Stimulated activated naive CD8-positive, alpha-beta T cell treated with anti-CD3 and anti-CD28 coated beads, Interleukin-15, amount 100 ng/mL, for 72 hours (primary cell): ENCODE data around the gene JAKMIP1.

ENCODE experiments used
- ATAC-seq: fragments of 150-1000 bp; cut with Tn5 transposase; 2 replicates; pipeline ENCODE4 v1.10.0; 2021; ENCODE audit warnings: mild to moderate bottlenecking, moderate library complexity
- DNase-seq, 2 donors: peaks; one replicate each; pipeline ENCODE4 v3.0.0; 2021 to 2022
- H3K27ac Mint-ChIP-seq, 2 donors: one replicate each; pipeline ENCODE4 v1.8.0; 2022; ENCODE audit warnings: mild to moderate bottlenecking in 2 of 2, mixed read lengths in 2 of 2, moderate library complexity in 2 of 2
- H3K27me3 Mint-ChIP-seq: one replicate; pipeline ENCODE4 v1.8.0; 2022; ENCODE audit warnings: mixed read lengths
- H3K4me1 Mint-ChIP-seq: one replicate; pipeline ENCODE4 v1.8.0; 2022; ENCODE audit warnings: mild to moderate bottlenecking, mixed read lengths
- H3K4me3 Mint-ChIP-seq, 2 donors: one replicate each; pipeline ENCODE4 v1.8.0; 2022; ENCODE audit warnings: mild to moderate bottlenecking in 2 of 2, mixed read lengths in 2 of 2, moderate library complexity in 1 of 2
- H3K9me3 Mint-ChIP-seq, 2 donors: one replicate each; pipeline ENCODE4 v1.8.0; 2022; ENCODE audit warnings: mixed read lengths in 2 of 2

JAKMIP1 gene

DNA sequence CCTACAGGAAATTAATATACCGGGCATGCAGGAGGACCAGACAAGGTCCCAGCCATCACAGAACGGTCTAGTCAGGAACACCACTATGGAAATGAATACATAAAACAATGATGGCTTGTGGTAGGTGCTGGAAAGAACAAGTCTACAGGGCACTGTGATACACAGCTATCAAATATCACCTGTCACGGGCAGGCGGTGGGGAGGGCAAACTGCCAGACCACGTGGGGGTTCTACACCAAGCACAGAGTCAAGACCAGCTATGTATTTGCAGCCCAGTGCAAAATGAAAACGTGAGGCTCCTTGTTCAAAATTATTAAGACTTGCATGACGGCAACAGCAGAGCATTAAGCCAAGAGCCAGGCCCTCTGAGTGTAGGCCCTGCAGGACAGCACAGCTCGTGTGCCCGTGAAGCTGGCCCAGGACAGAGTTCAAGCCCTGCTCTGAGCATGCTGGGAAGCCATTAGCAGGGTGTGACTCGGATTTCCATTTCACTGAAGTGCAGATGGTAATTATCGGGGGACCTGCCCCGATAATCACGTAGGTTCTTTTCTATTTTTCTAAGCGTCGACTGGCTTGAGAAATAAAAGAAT is 83.6 kb downstream of the JAKMIP1 start:
- ATAC-seq = no peak
- no peak overlapping the region for H3K4me3 Mint-ChIP-seq
- peaks cover 8% of the 10 kb centered on the region for H3K4me1 Mint-ChIP-seq
- peaks cover 28% of the 10 kb centered on the region for H3K27me3 Mint-ChIP-seq
- no peaks in the 10 kb centered on the region for H3K9me3 Mint-ChIP-seq
- H3K27ac Mint-ChIP-seq = no peak overlapping the region
- no peak for DNase-seq

DNA sequence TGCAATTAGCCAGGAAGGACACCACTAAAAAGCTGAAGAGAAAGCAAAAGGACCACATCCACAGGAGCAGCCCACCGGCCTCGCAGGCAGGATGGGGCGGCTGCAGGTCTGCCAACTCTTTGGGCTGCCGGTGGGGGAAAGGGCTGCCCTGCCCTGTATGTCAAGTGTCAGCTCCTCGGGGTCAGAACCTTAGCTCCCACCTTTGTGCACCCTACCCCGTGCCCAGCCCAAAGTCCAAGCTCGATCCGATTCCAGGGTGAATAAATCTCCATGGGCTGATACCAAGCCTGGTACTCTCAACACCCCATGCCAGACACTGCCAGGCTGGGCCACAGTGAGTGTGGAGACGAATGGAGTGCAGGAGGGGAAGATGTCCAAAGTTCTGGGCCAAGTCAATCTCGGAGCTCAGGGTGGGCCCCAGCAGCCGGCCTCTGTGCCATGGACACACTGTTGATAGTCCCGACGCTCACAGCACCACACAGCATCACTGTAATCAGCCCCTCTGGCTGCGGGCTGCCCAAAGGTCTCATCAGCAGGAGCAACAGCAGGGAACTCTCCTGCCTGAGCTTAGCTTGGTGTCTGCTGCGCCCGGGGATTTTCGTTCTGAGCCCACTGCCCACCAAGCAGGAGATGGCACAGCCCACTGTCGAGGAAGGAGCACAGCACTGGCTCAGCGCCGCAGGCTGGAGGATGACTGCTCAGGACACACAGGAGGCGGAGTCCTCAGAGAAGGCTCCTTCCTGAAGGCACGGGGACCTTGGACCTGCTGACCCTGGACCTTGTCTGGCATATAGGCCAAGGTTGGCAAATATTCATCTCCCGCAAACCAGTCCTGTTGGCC is 84.4 kb downstream of the JAKMIP1 start:
- H3K27ac Mint-ChIP-seq = no peak overlapping the region
- peaks cover 28% of the 10 kb centered on the region for H3K27me3 Mint-ChIP-seq
- H3K4me3 Mint-ChIP-seq = no peak overlapping the region
- peaks cover 8% of the 10 kb centered on the region for H3K4me1 Mint-ChIP-seq
- ATAC-seq (no peak), DNase-seq (no peak)
- no peaks in the 10 kb centered on the region for H3K9me3 Mint-ChIP-seq

DNA sequence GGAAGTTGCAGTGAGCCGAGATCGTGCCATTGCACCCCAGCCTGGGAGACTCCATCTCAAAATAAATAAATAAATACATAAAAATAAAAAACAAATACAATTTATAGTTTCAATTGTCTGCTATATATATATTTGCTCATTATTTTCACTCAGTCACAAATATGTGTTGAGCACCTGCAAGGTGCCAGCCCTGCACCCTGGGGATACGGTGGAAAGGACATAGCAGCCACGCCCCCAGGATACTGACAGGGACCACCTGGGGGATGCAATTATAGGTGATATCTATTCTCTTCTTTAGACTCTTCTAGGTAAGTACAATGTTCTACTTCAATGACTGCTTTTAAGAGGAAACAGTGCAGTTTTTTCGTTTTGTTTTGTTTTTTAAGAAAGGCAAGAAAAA is 85.0 kb downstream of the JAKMIP1 start:
- Mint-ChIP-seq H3K4me1 (peaks cover 8% of the 10 kb centered on the region), H3K27ac (no peak overlapping the region), H3K4me3 (no peak overlapping the region), H3K9me3 (no peaks in the 10 kb centered on the region), H3K27me3 (peaks cover 28% of the 10 kb centered on the region)
- DNase-seq (no peak), ATAC-seq (no peak)

GRCh38 chr4:6114601-6115000 is 85.7 kb downstream of the JAKMIP1 start:
- H3K27me3 Mint-ChIP-seq = peaks cover 28% of the 10 kb centered on the region
- no peak overlapping the region for H3K4me3 Mint-ChIP-seq
- no peaks in the 10 kb centered on the region for H3K9me3 Mint-ChIP-seq
- H3K4me1 Mint-ChIP-seq = peaks cover 8% of the 10 kb centered on the region
- no peak overlapping the region for H3K27ac Mint-ChIP-seq
- DNase-seq (no peak), ATAC-seq (no peak)

GRCh38 chr4:6114181-6114580 is 86.2 kb downstream of the JAKMIP1 start:
- Mint-ChIP-seq H3K27ac (no peak overlapping the region), H3K27me3 (peaks cover 28% of the 10 kb centered on the region), H3K4me1 (peaks cover 8% of the 10 kb centered on the region), H3K9me3 (no peaks in the 10 kb centered on the region), H3K4me3 (no peak overlapping the region)
- DNase-seq = no peak
- no peak for ATAC-seq

GRCh38 chr4:6113641-6114040 is 86.7 kb downstream of the JAKMIP1 start:
- Mint-ChIP-seq H3K9me3 (no peaks in the 10 kb centered on the region), H3K27ac (no peak overlapping the region), H3K4me3 (no peak overlapping the region), H3K27me3 (peaks cover 26% of the 10 kb centered on the region), H3K4me1 (peaks cover 8% of the 10 kb centered on the region)
- no peak for DNase-seq
- no peak for ATAC-seq

DNA sequence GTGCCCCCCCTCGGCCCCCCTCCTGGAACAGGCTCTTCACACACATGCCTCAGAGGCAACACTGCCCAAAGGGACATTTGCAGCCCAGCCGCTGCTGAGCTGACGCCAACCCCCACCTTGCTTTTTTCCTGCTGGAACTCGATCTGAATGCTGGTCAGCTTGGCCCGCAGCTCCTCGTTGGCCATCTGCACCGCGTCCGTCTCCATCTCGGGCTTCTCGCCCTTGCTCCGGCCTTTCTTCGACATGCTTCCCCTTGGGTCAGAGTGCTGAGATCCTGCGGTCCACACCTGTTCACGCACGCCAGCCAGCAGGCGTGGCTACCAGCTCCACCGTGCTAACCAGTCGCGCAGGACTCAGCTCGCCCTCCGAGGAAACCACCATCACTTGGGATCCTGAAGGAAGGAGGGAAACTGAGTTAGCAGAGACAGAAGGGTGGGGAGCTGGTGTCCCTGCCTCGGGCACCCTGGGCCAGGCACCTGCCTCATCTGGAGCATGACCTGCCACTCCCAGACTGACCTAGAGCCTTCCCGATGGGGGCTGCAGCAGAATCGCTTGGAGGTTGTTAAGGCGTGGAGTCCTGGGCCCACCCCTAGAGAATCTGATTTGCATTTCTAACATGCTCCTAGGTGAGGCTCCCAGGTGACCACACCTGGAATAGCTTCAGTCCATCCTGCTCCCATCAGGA is 87.6 kb downstream of the JAKMIP1 start:
- H3K27me3 Mint-ChIP-seq = peaks cover 24% of the 10 kb centered on the region
- DNase-seq = no peak
- no peak overlapping the region for H3K4me3 Mint-ChIP-seq
- ATAC-seq = no peak
- peak overlapping the region in 1 of 2 donors; percentile 54 for H3K27ac Mint-ChIP-seq
- H3K4me1 Mint-ChIP-seq = peaks cover 8% of the 10 kb centered on the region
- H3K9me3 Mint-ChIP-seq = no peaks in the 10 kb centered on the region

DNA sequence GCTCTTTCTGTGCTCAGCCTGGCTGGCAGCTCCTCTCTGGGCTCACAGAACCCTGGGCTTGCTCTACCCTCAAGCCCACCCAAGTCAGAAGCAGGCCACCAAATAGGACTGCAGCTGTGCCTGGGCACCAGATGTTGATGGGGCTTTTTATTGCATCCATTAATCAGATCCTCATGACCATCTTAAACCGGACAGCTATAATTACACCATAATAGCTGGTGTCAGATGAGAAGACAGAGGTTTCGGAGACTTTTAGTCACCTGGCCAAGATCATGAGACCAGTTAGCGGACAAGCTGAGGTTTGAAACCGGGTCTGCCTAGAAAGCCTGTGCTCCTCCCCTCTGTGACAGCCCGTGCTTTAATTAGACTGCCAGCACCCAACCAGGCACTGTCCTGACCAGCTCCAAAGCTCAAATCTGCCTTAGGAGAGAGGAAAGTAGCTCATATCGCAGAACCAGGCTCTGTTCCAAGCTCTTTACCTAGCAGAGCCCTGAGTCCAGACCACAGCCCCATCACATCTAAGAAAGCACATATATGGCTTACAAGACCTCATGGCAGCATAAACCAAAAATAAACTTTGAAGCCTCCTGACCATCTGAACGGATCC is 88.9 kb downstream of the JAKMIP1 start:
- no peak for DNase-seq
- no peak for ATAC-seq
- peaks cover under 1% of the 10 kb centered on the region for H3K4me1 Mint-ChIP-seq
- H3K4me3 Mint-ChIP-seq = no peak overlapping the region
- H3K27me3 Mint-ChIP-seq = peaks cover 21% of the 10 kb centered on the region
- no peaks in the 10 kb centered on the region for H3K9me3 Mint-ChIP-seq
- no peak overlapping the region for H3K27ac Mint-ChIP-seq

GRCh38 chr4:6110681-6111353 is 89.5 kb downstream of the JAKMIP1 start:
- Mint-ChIP-seq H3K27me3 (peaks cover 21% of the 10 kb centered on the region), H3K4me1 (no peaks in the 10 kb centered on the region), H3K4me3 (no peak overlapping the region), H3K9me3 (no peaks in the 10 kb centered on the region), H3K27ac (no peak overlapping the region)
- no peak for DNase-seq
- no peak for ATAC-seq

- H3K27ac Mint-ChIP-seq = no peak overlapping the region
- no peak for ATAC-seq
Measured at GRCh38 chr4:6109842-6110560, 90.3 kb downstream of the JAKMIP1 start.

GRCh38 chr4:6107886-6108285 is 92.5 kb downstream of the JAKMIP1 start:
- H3K9me3 Mint-ChIP-seq = peaks cover 0 to 4% of the 10 kb centered on the region in 2 donors
- no peaks in the 10 kb centered on the region for H3K4me1 Mint-ChIP-seq
- peaks cover 20% of the 10 kb centered on the region for H3K27me3 Mint-ChIP-seq
- ATAC-seq (no peak), DNase-seq (no peak)
- no peak overlapping the region for H3K4me3 Mint-ChIP-seq
- peak overlapping the region in 1 of 2 donors; percentile 76 for H3K27ac Mint-ChIP-seq

More at GRCh38 chr4:6109842-6110560, 90.3 kb downstream of the JAKMIP1 start:
- Mint-ChIP-seq H3K4me1 (no peaks in the 10 kb centered on the region), H3K4me3 (no peak overlapping the region), H3K9me3 (no peaks in the 10 kb centered on the region), H3K27me3 (peaks cover 20% of the 10 kb centered on the region)
- DNase-seq = no peak

GRCh38 chr4:6107114-6107791 is 93.1 kb downstream of the JAKMIP1 start:
- no peak for DNase-seq
- Mint-ChIP-seq H3K4me3 (no peak overlapping the region), H3K9me3 (peaks cover 0 to 4% of the 10 kb centered on the region in 2 donors)

DNA sequence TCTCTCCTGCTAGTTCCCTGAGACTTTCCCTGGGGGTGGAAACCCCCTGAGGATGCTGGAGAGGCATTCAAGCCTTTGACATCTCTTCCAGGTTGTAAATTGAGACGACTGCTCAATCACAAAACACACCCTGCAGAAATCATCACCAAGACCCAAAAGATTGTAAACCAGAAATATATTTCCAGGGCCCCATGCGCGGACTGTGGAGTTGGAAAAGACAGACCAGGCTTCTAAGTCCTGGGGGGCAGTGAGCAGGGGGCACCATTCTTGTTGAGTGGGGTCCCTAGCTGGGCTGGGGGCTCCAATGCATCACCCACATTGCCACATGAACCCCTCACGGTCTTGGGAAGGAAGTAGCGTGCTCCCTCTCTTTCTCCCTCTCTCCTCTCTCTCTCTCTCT is 94.2 kb downstream of the JAKMIP1 start:
- ATAC-seq (no peak), DNase-seq (no peak)
- Mint-ChIP-seq H3K4me1 (no peaks in the 10 kb centered on the region), H3K9me3 (peaks cover 0 to 4% of the 10 kb centered on the region in 2 donors), H3K4me3 (no peak overlapping the region), H3K27ac (no peak overlapping the region), H3K27me3 (peaks cover 20% of the 10 kb centered on the region)

More at GRCh38 chr4:6107114-6107791, 93.1 kb downstream of the JAKMIP1 start:
- no peak for ATAC-seq
- peaks cover 20% of the 10 kb centered on the region for H3K27me3 Mint-ChIP-seq
- no peaks in the 10 kb centered on the region for H3K4me1 Mint-ChIP-seq
- peak overlapping the region in 1 of 2 donors; percentile 76 for H3K27ac Mint-ChIP-seq

DNA sequence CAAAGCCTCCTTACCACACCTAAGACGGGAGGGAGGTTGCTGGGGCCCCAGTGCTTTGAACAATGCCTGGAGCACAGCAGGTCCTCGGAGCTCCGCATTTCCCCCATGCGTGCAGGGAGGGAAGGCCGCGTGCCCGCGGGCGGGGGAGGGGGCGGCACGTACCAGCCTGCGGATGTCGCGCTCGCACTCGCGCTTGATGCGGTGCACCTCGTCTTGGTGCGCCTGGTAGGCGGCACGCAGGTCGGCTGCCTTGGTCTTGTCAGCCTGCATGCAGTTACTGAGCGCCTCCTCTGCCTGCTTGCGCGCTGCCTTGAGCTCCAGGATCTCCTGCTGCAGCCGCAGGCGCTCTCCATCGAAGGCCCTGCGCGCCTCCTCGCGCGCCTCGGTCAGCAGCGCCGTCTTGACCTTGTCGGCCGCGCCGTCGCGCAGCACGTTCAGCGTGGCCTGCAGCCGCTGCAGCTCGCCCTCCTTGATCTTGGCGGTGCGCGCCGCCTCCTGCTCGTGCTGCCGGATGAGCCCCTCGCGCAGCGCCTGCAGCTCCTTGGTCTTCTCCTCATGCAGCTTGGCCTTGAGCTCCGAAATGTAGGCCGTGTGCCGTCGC is 94.9 kb downstream of the JAKMIP1 start:
- Mint-ChIP-seq H3K4me1 (no peaks in the 10 kb centered on the region), H3K9me3 (peaks cover 0 to 4% of the 10 kb centered on the region in 2 donors), H3K27ac (no peak overlapping the region), H3K27me3 (peaks cover 20% of the 10 kb centered on the region), H3K4me3 (no peak overlapping the region)
- no peak for DNase-seq
- no peak for ATAC-seq
